B cell (primary cell): ENCODE results near the gene ID1. TPM values are rescaled to one million over a fixed set of nuclear protein-coding genes. Genes with fewer than 3 reads are reported as not detected.

ENCODE experiments used
- ATAC-seq: fragments of 200-7000 bp; cut with Tn5 transposase; one replicate; pipeline ENCODE4 v1.10.0; 2021; ENCODE audit warnings: low read depth, mild to moderate bottlenecking, moderate number of reproducible peaks, moderate library complexity
- CTCF ChIA-PET: fragments of 350-600 bp; sonication (Branson Sonifier 250); formaldehyde crosslinking; loops from one replicate; lab custom pipeline; 2021; ENCODE audit warnings: antibody characterized with exemption, inconsistent platforms; lab: Charles Lee
- POLR2A ChIA-PET: fragments of 350-600 bp; sonication (Branson Sonifier 250); formaldehyde crosslinking; loops from one replicate; lab custom pipeline; 2021; ENCODE audit warnings: antibody characterized with exemption; lab: Charles Lee
- DNase-seq: peaks from one replicate; pipeline ENCODE4 v3.0.0; 2013
- H2AFZ ChIP-seq: 2 replicates; pipeline ENCODE4 v1.6.1; 2012; ENCODE audit warnings: mild to moderate bottlenecking, low read depth, low read length; ENCODE audit not compliant: insufficient read depth, poor library complexity, severe bottlenecking
- H3K27ac ChIP-seq, 2 donors: 1 replicate in 1 of 2; 2 replicates in 1 of 2; pipeline ENCODE4 v1.5.1; 2012 to 2013; ENCODE audit warnings: low read length in 2 of 2, mild to moderate bottlenecking in 2 of 2, moderate library complexity in 1 of 2
- H3K27me3 ChIP-seq, 4 experiments: fragments of 200-600 bp in 1 of 4; sonication (generic) in 1 of 4; replicated peaks in 1 of 4; 1 replicate in 2 of 4; 2 replicates in 2 of 4; pipeline versions ENCODE4 v1.6.1 to v1.7.0; 2013 to 2016; ENCODE audit warnings: low read length in 3 of 4, mild to moderate bottlenecking in 2 of 4, mixed read lengths in 1 of 4, moderate library complexity in 1 of 4; ENCODE audit not compliant: insufficient read depth in 4 of 4, control insufficient read depth in 3 of 4; ENCODE audit errors: control extremely low read depth in 1 of 4
- H3K36me3 ChIP-seq, 2 experiments: replicated peaks in 1 of 2; 1 replicate in 1 of 2; 2 replicates in 1 of 2; pipeline versions ENCODE4 v1.6.1 to v1.7.1; 2013; ENCODE audit warnings: low read length in 1 of 2; ENCODE audit not compliant: insufficient read depth in 2 of 2, control insufficient read depth in 1 of 2; ENCODE audit errors: control extremely low read depth in 1 of 2, extremely low read depth in 1 of 2
- H3K4me1 ChIP-seq, 2 donors: fragments of 200-600 bp in 1 of 2; sonication (generic) in 1 of 2; 1 replicate in 1 of 2; 2 replicates in 1 of 2; pipeline versions ENCODE4 v1.5.1 to v1.6.1; 2013 to 2017; ENCODE audit warnings: low read length in 2 of 2; ENCODE audit not compliant: control insufficient read depth in 2 of 2, insufficient read depth in 2 of 2
- H3K4me2 ChIP-seq: replicated peaks from 2 replicates; pipeline ENCODE3; 2012; ENCODE audit warnings: mild to moderate bottlenecking, low read depth, low read length; ENCODE audit not compliant: poor library complexity, severe bottlenecking
- H3K4me3 ChIP-seq, 5 experiments: fragments of 200-600 bp in 1 of 5; sonication (generic) in 1 of 5; 1 replicate in 3 of 5; 2 replicates in 2 of 5; pipeline versions ENCODE4 v1.5.1 to v1.7.0; 2011 to 2016; ENCODE audit warnings: low read length in 4 of 5, mild to moderate bottlenecking in 4 of 5, low read depth in 2 of 5, control low read depth in 1 of 5, moderate library complexity in 1 of 5; ENCODE audit not compliant: insufficient read depth in 1 of 5; ENCODE audit errors: control extremely low read depth in 1 of 5, extremely low read depth in 1 of 5
- H3K79me2 ChIP-seq: fragments of 200-600 bp; sonication (generic); one replicate; pipeline ENCODE4 v1.6.0; 2016; ENCODE audit warnings: low read length; ENCODE audit not compliant: control insufficient read depth, insufficient read depth
- H3K9ac ChIP-seq: fragments of 200-600 bp; sonication (generic); 2 replicates; pipeline ENCODE4 v1.6.1; 2017; ENCODE audit warnings: mild to moderate bottlenecking, low read length, moderate library complexity
- H3K9me3 ChIP-seq, 3 donors: one replicate each; pipeline versions ENCODE4 v1.6.1 to v1.7.1; 2013; ENCODE audit warnings: low read length in 2 of 3; ENCODE audit not compliant: control insufficient read depth in 2 of 3, insufficient read depth in 1 of 3; ENCODE audit errors: control extremely low read depth in 1 of 3
- H4K20me1 ChIP-seq: 2 replicates; pipeline ENCODE4 v1.6.0; 2012; ENCODE audit warnings: mild to moderate bottlenecking, low read length; ENCODE audit not compliant: insufficient read depth, control insufficient read depth, poor library complexity, severe bottlenecking
- H3K27ac Mint-ChIP-seq: one replicate; pipeline ENCODE4 v1.8.0; 2021; ENCODE audit warnings: mixed read lengths
- H3K27me3 Mint-ChIP-seq: one replicate; pipeline ENCODE4 v1.8.0; 2021; ENCODE audit warnings: mixed read lengths
- H3K4me1 Mint-ChIP-seq: one replicate; pipeline ENCODE4 v1.8.0; 2021; ENCODE audit warnings: mixed read lengths
- H3K4me3 Mint-ChIP-seq: one replicate; pipeline ENCODE4 v1.8.0; 2021; ENCODE audit warnings: mixed read lengths
- H3K9me3 Mint-ChIP-seq: one replicate; pipeline ENCODE4 v1.8.0; 2022; ENCODE audit warnings: mixed read lengths; ENCODE audit not compliant: insufficient read depth
- CTCF ChIP-seq: fragments of 200-600 bp; IDR thresholded peaks from one replicate; pipeline ENCODE4 v1.8.0; 2022; ENCODE audit warnings: antibody characterized with exemption, mild to moderate bottlenecking
- EZH2 ChIP-seq: IDR thresholded peaks from 2 replicates; pipeline ENCODE4 v1.6.1; 2012; ENCODE audit warnings: borderline replicate concordance, low read depth, mild to moderate bottlenecking, moderate library complexity, low read length; ENCODE audit not compliant: insufficient read depth, poor library complexity, severe bottlenecking
- WGBS: methylation state at CpG from one replicate; pipeline ENCODE4 v1.1.5; 2013; ENCODE audit warnings: missing lambda C conversion rate; ENCODE audit not compliant: insufficient coverage; 5-methylcytosine and 5-hydroxymethylcytosine counted together
- intact Hi-C: fragments of 100-400 bp; cut with micrococcal nuclease; formaldehyde crosslinking; loops from one replicate; pipeline ENCODE4 v1.10.0; 2022
- polyA plus RNA-seq: library from polyadenylated mRNA; depleted of rRNA; stranded (reverse); fragments of >200 nt; gene quantifications from 2 replicates; pipeline ENCODE4 v1.2.3, GENCODE V29; 2012
- total RNA-seq, 2 donors: library from RNA; stranded (reverse); fragments of 120-200 nt in 1 of 2; gene quantifications; 1 replicate in 1 of 2; 2 replicates in 1 of 2; pipeline versions ENCODE4 v1.2.3 to v1.2.4, GENCODE V29; 2013 to 2022

ID1 gene
- total and polyA plus RNA-seq, 2 donors (not counting 1 experiment from before 2014, with no cell fraction given), result 4.4 to 68.2 TPM

- DNase-seq (no peak), ATAC-seq (no peak)
- Histone ChIP-seq H3K4me2 (no peak overlapping the region), H3K9me3 (peaks cover 0 to 3% (median 0%) of the 10 kb centered on the region in 3 donors), H3K9ac (no peak overlapping the region), H3K27ac (no peak overlapping the region), H3K4me1 (no peaks in the 10 kb centered on the region), H3K4me3 (no peak overlapping the region), H3K79me2 (no peaks in the 10 kb centered on the region), H4K20me1 (no peaks in the 10 kb centered on the region), H2AFZ (no peak overlapping the region), H3K27me3 (no peaks in the 10 kb centered on the region), H3K36me3 (no peaks in the 10 kb centered on the region)
- no peaks in the 10 kb centered on the region for H3K9me3 Mint-ChIP-seq
- intact Hi-C loops, result no loop called here
- CTCF ChIA-PET, result no interaction called here
- H3K4me3 Mint-ChIP-seq, result no peak overlapping the region
- H3K4me1 Mint-ChIP-seq, result no peaks in the 10 kb centered on the region
- TF ChIP-seq EZH2, result no peak
- no peak for TF ChIP-seq CTCF
- 97% methylated on average over 10 of the region's 13 CpGs for WGBS
- no peak overlapping the region for H3K27ac Mint-ChIP-seq
- POLR2A ChIA-PET, result no interaction called here
- H3K27me3 Mint-ChIP-seq, result peaks cover 3% of the 10 kb centered on the region
Observed at GRCh38 chr20:31594002-31594557, 11.0 kb upstream of the ID1 start.

GRCh38 chr20:31594558-31595379 is 10.3 kb upstream of the ID1 start:
- no peaks in the 10 kb centered on the region for H3K4me1 ChIP-seq
- intact Hi-C loops, result no loop called here
- Mint-ChIP-seq H3K4me3 (no peak overlapping the region), H3K9me3 (no peaks in the 10 kb centered on the region), H3K27me3 (peaks cover 3% of the 10 kb centered on the region), H3K4me1 (no peaks in the 10 kb centered on the region), H3K27ac (no peak overlapping the region)
- no peaks in the 10 kb centered on the region for H3K36me3 ChIP-seq
- no peak overlapping the region for H3K9ac ChIP-seq
- no peaks in the 10 kb centered on the region for H4K20me1 ChIP-seq
- no peaks in the 10 kb centered on the region for H3K79me2 ChIP-seq
- ChIA-PET POLR2A (no interaction called here), CTCF (no interaction called here)
- H3K4me3 ChIP-seq, result no peak overlapping the region
- no peaks in the 10 kb centered on the region for H3K27me3 ChIP-seq
- ATAC-seq (no peak), DNase-seq (no peak)
- H3K27ac ChIP-seq, result no peak overlapping the region
- TF ChIP-seq EZH2 (no peak), CTCF (no peak)
- H3K4me2 ChIP-seq, result no peak overlapping the region
- H3K9me3 ChIP-seq, result peaks cover 0 to 3% (median 0%) of the 10 kb centered on the region in 3 donors
- 92% methylated on average over 9 of the region's 11 CpGs for WGBS
- H2AFZ ChIP-seq, result no peak overlapping the region
